Subcutaneous adipose tissue (tissue), 4 donors: ENCODE data around the gene PEX7. TPM values are rescaled to one million over a fixed set of nuclear protein-coding genes. Genes with fewer than 3 reads are reported as not detected.

Experiments used
- CTCF ChIP-seq: fragments of 450-650 bp; IDR thresholded peaks from one replicate; pipeline ENCODE4 v1.5.1; 2016; ENCODE audit warnings: low read depth, mild to moderate bottlenecking, control low read depth, antibody characterized with exemption, moderate library complexity
- small RNA-seq: library from RNA; depleted of rRNA; stranded (forward); fragments of <200 nt; gene quantifications from one replicate; pipeline ENCODE3, GENCODE V24; 2016
- total RNA-seq, 4 donors: library from RNA; depleted of rRNA; stranded (reverse); fragments of >200 nt; gene quantifications; one replicate each; pipeline ENCODE4 v1.1.0, GENCODE V29; 2016

PEX7 gene
- total RNA-seq, 4 donors from 2014 or later, result 5.1 to 9.2 (median 8.7) TPM

- TF ChIP-seq CTCF, result no peak
These were observed 140.3 kb downstream of the PEX7 start for GRCh38 chr6:136962661-136963060.

DNA sequence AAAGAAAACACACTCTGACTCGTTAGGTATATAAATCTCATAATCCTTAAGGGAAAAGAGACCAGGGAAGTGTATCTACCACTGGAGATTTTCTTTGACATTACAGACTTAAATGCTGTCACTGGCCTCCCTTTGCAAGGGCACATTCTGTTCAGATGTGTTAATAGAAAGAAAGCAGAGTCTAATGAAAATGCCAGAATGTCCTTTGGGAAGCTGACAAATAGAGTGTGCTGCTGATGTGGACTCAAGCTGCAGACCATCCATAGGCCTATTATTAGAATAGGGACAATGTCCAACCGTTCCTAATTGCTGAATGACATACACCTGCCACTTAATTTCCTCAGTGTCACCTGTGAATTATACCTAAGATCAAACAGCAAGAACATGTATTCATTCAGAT is 140.9 kb downstream of the PEX7 start:
- no peak for TF ChIP-seq CTCF

Small RNAs within 50 kb of the gene (small RNA-seq; reads per million reads assigned to genes)
- gene RF00019 (0.49 reads per million), gene RF00443 (not detected)

Other genes with a start within 250 kb of the PEX7 start
- 10 to 100 TPM; 20.9 to 44.0 (median 37.1) TPM for gene MAP3K5, start 30.1 kb upstream of the PEX7 start, total RNA-seq
- gene SLC35D3, start 99.7 kb downstream of the PEX7 start, total RNA-seq, result not detected
- gene IL20RA, start 222.4 kb downstream of the PEX7 start, total RNA-seq, result under 1 TPM in 3 of 4 donors, not detected in 1; 0.17 to 0.88 (median 0.38) TPM